Cortex of kidney (tissue), 1 donor: ENCODE results near the gene C1orf198.
"Not testable (repeated sequence)": the region's sequence is repeated elsewhere in the genome, so short reads cannot be mapped to it uniquely, and the experiment has no call there.

Source experiments
- DNase-seq: peaks from one replicate; lab custom pipeline; 2025; lab: John Stamatoyannopoulos, UW

C1orf198 gene

GRCh38 chr1:230860617-230861384 lies 7.5 kb downstream of the C1orf198 start:
- DNase-seq = no peak

GRCh38 chr1:230858918-230859729 lies 9.2 kb downstream of the C1orf198 start:
- no peak for DNase-seq

GRCh38 chr1:230858236-230858820 lies 10.0 kb downstream of the C1orf198 start:
- DNase-seq = no peak

GRCh38 chr1:230857822-230858221 lies 10.5 kb downstream of the C1orf198 start:
- no peak for DNase-seq

- DNase-seq = no peak
Measured at GRCh38 chr1:230857077-230857476, 11.2 kb downstream of the C1orf198 start.

GRCh38 chr1:230855886-230856285 lies 12.4 kb downstream of the C1orf198 start:
- no peak for DNase-seq

- DNase-seq = no peak
Measured at GRCh38 chr1:230854423-230854822, 13.9 kb downstream of the C1orf198 start.

- no peak for DNase-seq
Measured at GRCh38 chr1:230853731-230854130, 14.6 kb downstream of the C1orf198 start.

GRCh38 chr1:230852959-230853358 lies 15.4 kb downstream of the C1orf198 start:
- no peak for DNase-seq

GRCh38 chr1:230851291-230851691 lies 17.0 kb downstream of the C1orf198 start:
- DNase-seq = no peak

- no peak for DNase-seq
Measured at GRCh38 chr1:230850547-230850946, 17.8 kb downstream of the C1orf198 start.

GRCh38 chr1:230849451-230850224 lies 18.7 kb downstream of the C1orf198 start:
- no peak for DNase-seq

GRCh38 chr1:230848235-230848634 lies 20.1 kb downstream of the C1orf198 start:
- DNase-seq = no peak

GRCh38 chr1:230845184-230845583 lies 23.1 kb downstream of the C1orf198 start:
- not testable (repeated sequence) for DNase-seq

- no peak for DNase-seq
Measured at GRCh38 chr1:230844561-230844960, 23.8 kb downstream of the C1orf198 start.

- DNase-seq = no peak
Measured at GRCh38 chr1:230843503-230844309, 24.6 kb downstream of the C1orf198 start.

GRCh38 chr1:230842801-230843200 lies 25.5 kb downstream of the C1orf198 start:
- no peak for DNase-seq

GRCh38 chr1:230839173-230839572 lies 29.1 kb downstream of the C1orf198 start:
- DNase-seq = no peak

- DNase-seq = no peak
Measured at GRCh38 chr1:230836793-230837192, 31.5 kb downstream of the C1orf198 start.

- no peak for DNase-seq
Measured at GRCh38 chr1:230836347-230836746, 32.0 kb downstream of the C1orf198 start.

- DNase-seq = no peak
Measured at GRCh38 chr1:230834292-230834691, 34.0 kb downstream of the C1orf198 start.
